DOHH2 (cell line): ENCODE data around the gene MAP2.

Source experiments
- H3F3A ChIP-seq: fragments of 200-600 bp; sonication (generic), shearing (Covaris generic); 2 replicates; pipeline ENCODE4 v1.6.0; 2016; ENCODE audit warnings: antibody characterized with exemption, mild to moderate bottlenecking; ENCODE audit not compliant: control insufficient read depth, insufficient read depth
- H3K27ac ChIP-seq: fragments of 200-600 bp; sonication (generic); 2 replicates; pipeline ENCODE4 v1.5.1; 2014; ENCODE audit warnings: low read depth, mild to moderate bottlenecking, low read length, moderate library complexity
- H3K27me3 ChIP-seq: fragments of 200-600 bp; sonication (generic); 2 replicates; pipeline ENCODE4 v1.6.1; 2014; ENCODE audit warnings: mild to moderate bottlenecking, low read length, mixed read lengths; ENCODE audit not compliant: control insufficient read depth
- H3K36me3 ChIP-seq: fragments of 200-600 bp; sonication (generic); 2 replicates; pipeline ENCODE4 v1.6.1; 2014; ENCODE audit warnings: mild to moderate bottlenecking, low read length, moderate library complexity, mixed read lengths; ENCODE audit not compliant: control insufficient read depth
- H3K4me1 ChIP-seq: fragments of 200-600 bp; sonication (generic); 2 replicates; pipeline ENCODE4 v1.6.1; 2014; ENCODE audit warnings: mild to moderate bottlenecking, low read length, mixed read lengths; ENCODE audit not compliant: control insufficient read depth
- H3K4me2 ChIP-seq: fragments of 200-600 bp; sonication (generic); 2 replicates; pipeline ENCODE4 v1.6.0; 2014; ENCODE audit warnings: mild to moderate bottlenecking, low read length, moderate library complexity
- H3K4me3 ChIP-seq: fragments of 200-600 bp; sonication (generic); 2 replicates; pipeline ENCODE4 v1.5.1; 2014; ENCODE audit warnings: mild to moderate bottlenecking, low read length, mixed read lengths
- H3K79me2 ChIP-seq: fragments of 200-600 bp; sonication (generic); 2 replicates; pipeline ENCODE4 v1.6.1; 2014; ENCODE audit warnings: mild to moderate bottlenecking, low read length, mixed read lengths; ENCODE audit not compliant: control insufficient read depth
- H3K9me2 ChIP-seq: fragments of 200-600 bp; sonication (generic); replicated peaks from 2 replicates; pipeline ENCODE4 v1.6.1; 2014; ENCODE audit warnings: mild to moderate bottlenecking, low read length, mixed read lengths; ENCODE audit not compliant: control insufficient read depth
- H3K9me3 ChIP-seq: fragments of 200-600 bp; sonication (generic); 2 replicates; pipeline ENCODE4 v1.6.1; 2014; ENCODE audit warnings: antibody characterized with exemption, low read length, mixed read lengths; ENCODE audit not compliant: control insufficient read depth, insufficient read depth
- H4K20me1 ChIP-seq: fragments of 200-600 bp; sonication (generic); 2 replicates; pipeline ENCODE4 v1.6.0; 2014; ENCODE audit warnings: low read depth, mild to moderate bottlenecking, antibody characterized with exemption, low read length, moderate library complexity; ENCODE audit not compliant: control insufficient read depth, insufficient read depth
- EZH2phosphoT487 ChIP-seq: fragments of 200-600 bp; sonication (generic); IDR thresholded peaks from 2 replicates; pipeline ENCODE4 v1.6.1; 2017; ENCODE audit warnings: borderline replicate concordance, mild to moderate bottlenecking, antibody characterized with exemption, low read length, moderate library complexity, mixed read lengths
- TF ChIP-seq, protein P1 (sequence below): fragments of 200-600 bp; sonication (generic); IDR thresholded peaks from one replicate; pipeline ENCODE4 v1.5.1; 2014; ENCODE audit warnings: antibody characterized with exemption, mild to moderate bottlenecking, low read depth, low read length; ENCODE audit not compliant: poor library complexity, severe bottlenecking

Gene MAP2

DNA sequence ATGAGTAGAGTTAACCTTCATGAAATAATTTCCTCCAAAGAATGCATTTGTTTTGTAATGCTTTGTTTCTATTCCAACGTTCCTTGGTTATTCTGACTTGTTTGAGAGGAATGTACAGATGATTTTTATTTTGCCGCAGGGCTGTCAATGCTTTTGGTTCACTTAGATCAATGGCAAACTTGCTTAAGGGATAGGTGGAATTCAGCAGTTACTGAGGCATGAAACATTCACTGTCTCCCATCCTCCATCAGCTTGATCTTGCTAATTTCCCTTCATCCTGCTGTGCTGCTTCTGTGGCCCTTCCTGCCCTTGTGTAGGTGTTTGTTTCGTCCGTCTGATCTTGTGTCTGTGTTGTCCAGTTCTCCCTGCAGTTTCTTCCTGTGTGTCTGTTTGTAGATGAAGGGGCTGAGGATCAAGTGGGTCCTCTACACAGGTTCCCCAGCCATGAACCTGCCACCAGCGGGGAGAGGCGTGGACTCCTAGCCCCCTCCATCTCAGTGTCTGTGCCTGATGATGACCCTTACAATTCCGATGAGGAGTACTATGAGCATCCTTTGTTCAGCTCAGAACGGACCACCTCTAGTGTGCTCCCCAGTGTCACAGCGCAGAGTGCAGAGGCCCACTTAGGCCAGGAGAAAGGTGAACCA is 263.6 kb downstream of the MAP2 start:
- Histone ChIP-seq H3K36me3 (no peaks in the 10 kb centered on the region), H3F3A (no peaks in the 10 kb centered on the region), H3K4me2 (no peak overlapping the region)

DNA sequence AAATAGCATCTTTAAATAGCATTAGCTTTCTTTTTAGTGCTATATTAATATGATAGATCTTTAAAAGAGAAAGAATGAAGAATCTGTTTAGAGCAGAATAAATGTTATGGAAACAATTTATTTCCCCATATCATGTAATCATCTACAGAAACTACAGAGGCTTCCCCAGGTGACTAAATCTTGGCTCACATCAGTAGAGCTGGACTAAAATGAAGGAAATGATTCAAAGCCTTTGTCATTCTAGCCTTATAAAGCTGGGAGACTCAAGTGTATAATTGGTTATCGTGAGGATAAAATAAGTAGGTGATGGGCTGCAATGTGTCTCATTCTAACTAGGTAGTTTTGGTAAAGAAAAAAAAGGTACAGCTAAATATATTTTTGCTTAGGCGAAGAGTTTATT is 264.5 kb downstream of the MAP2 start:
- Histone ChIP-seq H3K4me1 (no peaks in the 10 kb centered on the region), H4K20me1 (no peaks in the 10 kb centered on the region), H3K27me3 (no peaks in the 10 kb centered on the region), H3K79me2 (no peaks in the 10 kb centered on the region), H3K4me3 (no peak overlapping the region), H3F3A (no peaks in the 10 kb centered on the region), H3K36me3 (no peaks in the 10 kb centered on the region), H3K4me2 (no peak overlapping the region), H3K9me2 (no peaks in the 10 kb centered on the region), H3K9me3 (no peaks in the 10 kb centered on the region), H3K27ac (no peak overlapping the region)
- TF ChIP-seq EZH2phosphoT487, result no peak
- TF ChIP-seq, protein P1, sequence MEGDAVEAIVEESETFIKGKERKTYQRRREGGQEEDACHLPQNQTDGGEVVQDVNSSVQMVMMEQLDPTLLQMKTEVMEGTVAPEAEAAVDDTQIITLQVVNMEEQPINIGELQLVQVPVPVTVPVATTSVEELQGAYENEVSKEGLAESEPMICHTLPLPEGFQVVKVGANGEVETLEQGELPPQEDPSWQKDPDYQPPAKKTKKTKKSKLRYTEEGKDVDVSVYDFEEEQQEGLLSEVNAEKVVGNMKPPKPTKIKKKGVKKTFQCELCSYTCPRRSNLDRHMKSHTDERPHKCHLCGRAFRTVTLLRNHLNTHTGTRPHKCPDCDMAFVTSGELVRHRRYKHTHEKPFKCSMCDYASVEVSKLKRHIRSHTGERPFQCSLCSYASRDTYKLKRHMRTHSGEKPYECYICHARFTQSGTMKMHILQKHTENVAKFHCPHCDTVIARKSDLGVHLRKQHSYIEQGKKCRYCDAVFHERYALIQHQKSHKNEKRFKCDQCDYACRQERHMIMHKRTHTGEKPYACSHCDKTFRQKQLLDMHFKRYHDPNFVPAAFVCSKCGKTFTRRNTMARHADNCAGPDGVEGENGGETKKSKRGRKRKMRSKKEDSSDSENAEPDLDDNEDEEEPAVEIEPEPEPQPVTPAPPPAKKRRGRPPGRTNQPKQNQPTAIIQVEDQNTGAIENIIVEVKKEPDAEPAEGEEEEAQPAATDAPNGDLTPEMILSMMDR, result no peak

More for the DNA sequence above, 263.6 kb downstream of the MAP2 start:
- Histone ChIP-seq H3K27ac (no peak overlapping the region), H3K4me3 (no peak overlapping the region), H3K4me1 (no peaks in the 10 kb centered on the region), H3K79me2 (no peaks in the 10 kb centered on the region), H4K20me1 (no peaks in the 10 kb centered on the region), H3K9me2 (no peaks in the 10 kb centered on the region), H3K27me3 (no peaks in the 10 kb centered on the region), H3K9me3 (no peaks in the 10 kb centered on the region)
- no peak for TF ChIP-seq EZH2phosphoT487
- TF ChIP-seq, protein P1, result no peak

DNA sequence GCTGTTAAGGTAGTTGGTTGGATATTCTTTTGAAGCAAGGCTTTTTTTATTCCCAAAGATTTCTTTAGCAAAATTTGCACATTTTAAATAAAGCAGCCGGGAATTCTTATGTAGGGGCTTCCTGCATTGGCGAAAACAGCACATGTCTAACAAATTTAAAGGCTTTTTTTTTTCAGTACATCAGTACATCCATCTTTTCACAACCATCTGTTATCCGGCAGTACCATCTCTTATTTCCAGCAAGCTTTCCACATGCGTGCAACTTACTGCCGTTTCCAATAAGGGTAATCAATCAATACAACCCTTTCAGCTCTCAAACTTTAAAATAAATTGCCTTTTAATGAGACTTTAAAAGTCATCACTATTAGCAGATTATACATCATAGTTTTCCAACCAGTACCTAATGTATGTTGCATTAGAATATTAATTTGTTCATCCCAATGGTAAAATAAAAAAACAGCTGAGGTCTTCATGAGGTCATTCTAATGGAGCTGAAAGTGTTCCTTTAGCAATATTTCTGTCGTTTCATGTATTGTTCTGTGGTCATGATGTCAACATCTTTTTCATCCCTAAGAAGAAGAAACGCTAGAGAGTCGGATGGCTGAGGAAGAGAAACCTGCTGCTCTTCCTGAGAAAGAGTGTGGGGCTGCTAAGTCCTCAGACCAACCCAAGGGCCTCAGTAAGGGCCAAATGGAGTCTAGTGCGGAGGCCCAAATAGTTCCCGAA is 266.3 kb downstream of the MAP2 start:
- H3K27me3 ChIP-seq, result no peaks in the 10 kb centered on the region
- no peaks in the 10 kb centered on the region for H3F3A ChIP-seq
- no peaks in the 10 kb centered on the region for H4K20me1 ChIP-seq
- H3K27ac ChIP-seq, result no peak overlapping the region
- H3K9me3 ChIP-seq, result no peaks in the 10 kb centered on the region
- H3K4me3 ChIP-seq, result no peak overlapping the region
- H3K36me3 ChIP-seq, result no peaks in the 10 kb centered on the region
- H3K4me1 ChIP-seq, result no peaks in the 10 kb centered on the region
- TF ChIP-seq, protein P1, result no peak
- TF ChIP-seq EZH2phosphoT487, result no peak
- no peak overlapping the region for H3K4me2 ChIP-seq
- no peaks in the 10 kb centered on the region for H3K9me2 ChIP-seq
- no peaks in the 10 kb centered on the region for H3K79me2 ChIP-seq
